Lung (tissue), 12 donors: ENCODE measurements around the gene LRP1B. TPM values are rescaled to one million over a fixed set of nuclear protein-coding genes. Genes with fewer than 3 reads are reported as not detected.

ENCODE experiments used
- ATAC-seq: fragments of 200-7000 bp; cut with Tn5 transposase; one replicate; pipeline ENCODE4 v1.9.1; 2020; ENCODE audit warnings: moderate number of reproducible peaks; ENCODE audit not compliant: insufficient read depth, low FRiP score
- DNase-seq, 3 donors: peaks; one replicate each; pipeline ENCODE4 v3.0.0-alpha.2; 2013 to 2017
- H3K27ac ChIP-seq, 2 donors: one replicate each; pipeline ENCODE4 v1.5.1; 2013; ENCODE audit warnings: mild to moderate bottlenecking in 2 of 2, moderate library complexity in 2 of 2, control low read depth in 1 of 2, inconsistent platforms in 1 of 2, low read depth in 1 of 2, low read length in 1 of 2
- H3K27me3 ChIP-seq, 3 donors: one replicate each; pipeline ENCODE4 v1.5.1; 2013; ENCODE audit warnings: low read length in 2 of 3; ENCODE audit not compliant: control insufficient read depth in 3 of 3, insufficient read depth in 3 of 3
- H3K36me3 ChIP-seq, 4 donors: one replicate each; pipeline ENCODE4 v1.5.1; 2013; ENCODE audit warnings: low read length in 4 of 4, mild to moderate bottlenecking in 1 of 4, moderate library complexity in 1 of 4; ENCODE audit not compliant: control insufficient read depth in 4 of 4, insufficient read depth in 4 of 4
- H3K4me1 ChIP-seq, 5 donors: one replicate each; pipeline ENCODE4 v1.5.1; 2013; ENCODE audit warnings: low read length in 5 of 5, mild to moderate bottlenecking in 2 of 5, moderate library complexity in 1 of 5; ENCODE audit not compliant: control insufficient read depth in 5 of 5, insufficient read depth in 5 of 5
- H3K4me3 ChIP-seq: one replicate; pipeline ENCODE4 v1.5.1; 2013; ENCODE audit warnings: mild to moderate bottlenecking, control low read depth, moderate library complexity
- H3K9ac ChIP-seq, 2 donors: one replicate each; pipeline ENCODE4 v1.5.1; 2013; ENCODE audit warnings: low read length in 2 of 2, control low read depth in 1 of 2; ENCODE audit not compliant: insufficient read depth in 1 of 2
- H3K9me3 ChIP-seq, 4 donors: one replicate each; pipeline ENCODE4 v1.5.1; 2013; ENCODE audit warnings: low read length in 3 of 4, mild to moderate bottlenecking in 1 of 4, moderate library complexity in 1 of 4; ENCODE audit not compliant: control insufficient read depth in 4 of 4, insufficient read depth in 3 of 4
- CTCF ChIP-seq: IDR thresholded peaks from 2 replicates; pipeline ENCODE4 v1.5.1; 2012; ENCODE audit warnings: mild to moderate bottlenecking; ENCODE audit errors: control extremely low read depth, extremely low read depth
- WGBS, 2 donors: extraction: QIAGEN DNeasy Blood & Tissue Kit; methylation state at CpG; one replicate each; pipeline ENCODE4 v1.1.7; 2013; 5-methylcytosine and 5-hydroxymethylcytosine counted together
- polyA plus RNA-seq, 2 donors: library from polyadenylated mRNA; stranded (reverse); fragments of 200-250 nt; gene quantifications; one replicate each; pipeline ENCODE4 v1.2.1, GENCODE V29; 2013
- total RNA-seq, 2 donors: library from RNA; depleted of rRNA in 1 of 2; stranded (reverse); fragments of >200 nt in 1 of 2; gene quantifications; one replicate each; pipeline ENCODE4 v1.2.1, GENCODE V29; 2014 to 2021
- donor health status: control.
- donor health status: control.
- donor health status: Bipolar disorder and iron deficiency.
- donor health status: healthy.
- donor health status: DM: yes; HTN: yes; CAD: no.

Gene LRP1B
- total and polyA plus RNA-seq, 4 donors, result 0.01 to 6.5 (median 0.16) TPM

- WGBS, 2 donors, result 91 to 94% methylated on average over 5 of the region's 5 CpGs
- no peaks in the 10 kb centered on the region for H3K36me3 ChIP-seq
- no peaks in the 10 kb centered on the region for H3K9me3 ChIP-seq
- no peaks in the 10 kb centered on the region for H3K27me3 ChIP-seq
- DNase-seq, result no peak
- TF ChIP-seq CTCF, result no peak
- no peaks in the 10 kb centered on the region for H3K4me1 ChIP-seq
- no peak for ATAC-seq
- H3K27ac ChIP-seq, result no peak overlapping the region
- no peak overlapping the region for H3K9ac ChIP-seq
- H3K4me3 ChIP-seq, result no peak overlapping the region
Measured at GRCh38 chr2:140376686-140377085, 1754.1 kb downstream of the LRP1B start.

- H3K4me1 ChIP-seq, result peaks cover 0 to 4% (median 0%) of the 10 kb centered on the region in 5 donors
- no peaks in the 10 kb centered on the region for H3K36me3 ChIP-seq
- WGBS, 2 donors, result 89 to 93% methylated on average over 1 of the region's 1 CpG
- no peaks in the 10 kb centered on the region for H3K27me3 ChIP-seq
- no peak overlapping the region for H3K27ac ChIP-seq
- DNase-seq (no peak), ATAC-seq (no peak)
- no peak overlapping the region for H3K4me3 ChIP-seq
- no peaks in the 10 kb centered on the region for H3K9me3 ChIP-seq
- no peak for TF ChIP-seq CTCF
- no peak overlapping the region for H3K9ac ChIP-seq
Measured at GRCh38 chr2:140363131-140363530, 1767.7 kb downstream of the LRP1B start.

- ATAC-seq (no peak), DNase-seq (no peak)
- Histone ChIP-seq H3K4me3 (no peak overlapping the region), H3K9me3 (no peaks in the 10 kb centered on the region), H3K27me3 (no peaks in the 10 kb centered on the region), H3K36me3 (no peaks in the 10 kb centered on the region), H3K9ac (no peak overlapping the region), H3K27ac (no peak overlapping the region), H3K4me1 (peaks cover 0 to 4% (median 0%) of the 10 kb centered on the region in 5 donors)
- 92 to 94% methylated on average over 1 of the region's 1 CpG for WGBS, 2 donors
- TF ChIP-seq CTCF, result no peak
Measured at GRCh38 chr2:140362361-140362760, 1768.5 kb downstream of the LRP1B start.
